ENCODE measurements around the gene NPM1. TPM values are rescaled to one million over a fixed set of nuclear protein-coding genes. Genes with fewer than 3 reads are reported as not detected.

Gene NPM1
- total and polyA plus RNA-seq, 12 donors, result 376 to 1,874 (median 682) TPM

DNA sequence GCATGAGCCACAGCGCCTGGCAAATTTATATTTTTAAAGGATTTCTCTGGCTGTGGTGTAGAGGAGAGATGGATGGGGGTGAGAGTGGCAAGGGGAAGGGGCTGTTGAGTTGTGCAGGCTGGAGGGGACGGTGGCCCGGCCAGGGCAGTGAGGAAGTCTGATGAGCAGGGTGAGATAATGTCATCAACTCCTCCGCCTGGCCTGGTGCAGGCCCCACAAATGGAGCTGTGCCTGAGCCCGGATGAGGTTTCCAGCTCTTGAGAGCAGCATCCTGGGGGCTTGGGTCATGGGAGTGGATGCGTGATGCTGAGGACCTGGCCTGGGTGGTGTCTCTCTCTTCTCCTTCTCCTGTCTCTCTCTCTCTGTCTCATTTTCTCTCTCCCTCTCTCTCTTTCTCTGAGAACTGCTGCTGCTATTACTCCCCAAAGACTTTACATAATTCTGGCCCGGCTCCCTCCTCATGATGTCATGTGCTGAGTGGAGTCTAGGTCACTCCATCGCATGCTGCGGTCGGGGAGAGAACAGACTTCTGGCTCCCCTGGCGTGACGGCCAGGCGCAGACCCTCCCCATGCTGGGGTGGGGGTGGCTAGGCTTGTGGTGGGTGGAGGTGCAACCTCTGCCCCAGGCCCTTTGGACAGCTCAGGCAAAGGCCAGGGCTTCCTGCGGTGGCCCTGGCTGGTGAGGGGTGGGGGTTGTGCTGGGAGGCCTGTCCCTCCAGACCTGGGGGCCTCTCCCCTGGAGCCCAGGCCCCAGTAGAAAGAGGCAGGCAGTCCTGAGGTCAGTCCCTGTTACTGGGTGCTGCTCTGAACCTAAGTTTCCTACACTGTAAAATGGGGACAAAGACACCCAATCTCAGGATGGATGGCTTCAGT, 58.2 kb downstream of the NPM1 start:
- H3K36me3 ChIP-seq (replicated peaks in 1 of 2), result no peaks in the 10 kb centered on the region
- WGBS, 4 donors, result 75 to 79% (median 76%) methylated on average over 12 to 14 of the region's 14 CpGs
- no peak overlapping the region for H3K27ac ChIP-seq
- no peaks in the 10 kb centered on the region for H3K4me1 ChIP-seq (replicated peaks in 1 of 2)
- no peak for TF ChIP-seq POLR2A (IDR thresholded peaks at IDR 0.05)
- peak in 2 of 7 donors; percentile 19 to 59 for DNase-seq
- no peak overlapping the region for H3K4me3 ChIP-seq
- no peaks in the 10 kb centered on the region for H3K9me3 ChIP-seq (replicated peaks in 1 of 3)
- H3K27me3 ChIP-seq, result no peaks in the 10 kb centered on the region
- intact Hi-C loops (cut with DNase I), result no loop called here

DNA sequence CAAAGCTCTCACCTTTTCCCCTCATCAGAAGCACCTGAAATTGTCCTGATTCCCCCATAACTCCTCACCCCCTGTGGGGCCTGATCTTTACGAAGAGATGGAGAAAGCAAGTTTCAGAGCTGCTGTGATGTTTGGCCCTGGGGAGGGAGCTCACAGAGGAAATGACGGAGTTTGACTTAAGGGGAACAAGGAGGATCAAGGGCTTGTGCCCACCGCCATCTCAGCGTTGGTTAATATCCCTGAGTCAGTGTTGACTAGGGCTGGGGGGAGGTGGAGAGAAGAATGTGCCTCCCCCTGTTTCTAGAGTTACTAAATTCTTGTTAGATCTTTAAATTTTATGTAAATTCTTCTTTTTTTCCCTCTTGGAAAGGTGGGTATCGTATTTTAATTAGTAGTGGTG, 59.6 kb downstream of the NPM1 start:
- no peak for DNase-seq
- Histone ChIP-seq H3K27me3 (no peaks in the 10 kb centered on the region), H3K9me3 (replicated peaks in 1 of 3) (no peaks in the 10 kb centered on the region), H3K4me3 (no peak overlapping the region), H3K27ac (no peak overlapping the region), H3K4me1 (replicated peaks in 1 of 2) (peaks cover 0 to 4% of the 10 kb centered on the region in 2 donors), H3K36me3 (replicated peaks in 1 of 2) (no peaks in the 10 kb centered on the region)
- WGBS, 4 donors, result 81 to 93% (median 88%) methylated on average over 5 of the region's 5 CpGs
- intact Hi-C loops (cut with DNase I), result no loop called here
- TF ChIP-seq, protein P1, sequence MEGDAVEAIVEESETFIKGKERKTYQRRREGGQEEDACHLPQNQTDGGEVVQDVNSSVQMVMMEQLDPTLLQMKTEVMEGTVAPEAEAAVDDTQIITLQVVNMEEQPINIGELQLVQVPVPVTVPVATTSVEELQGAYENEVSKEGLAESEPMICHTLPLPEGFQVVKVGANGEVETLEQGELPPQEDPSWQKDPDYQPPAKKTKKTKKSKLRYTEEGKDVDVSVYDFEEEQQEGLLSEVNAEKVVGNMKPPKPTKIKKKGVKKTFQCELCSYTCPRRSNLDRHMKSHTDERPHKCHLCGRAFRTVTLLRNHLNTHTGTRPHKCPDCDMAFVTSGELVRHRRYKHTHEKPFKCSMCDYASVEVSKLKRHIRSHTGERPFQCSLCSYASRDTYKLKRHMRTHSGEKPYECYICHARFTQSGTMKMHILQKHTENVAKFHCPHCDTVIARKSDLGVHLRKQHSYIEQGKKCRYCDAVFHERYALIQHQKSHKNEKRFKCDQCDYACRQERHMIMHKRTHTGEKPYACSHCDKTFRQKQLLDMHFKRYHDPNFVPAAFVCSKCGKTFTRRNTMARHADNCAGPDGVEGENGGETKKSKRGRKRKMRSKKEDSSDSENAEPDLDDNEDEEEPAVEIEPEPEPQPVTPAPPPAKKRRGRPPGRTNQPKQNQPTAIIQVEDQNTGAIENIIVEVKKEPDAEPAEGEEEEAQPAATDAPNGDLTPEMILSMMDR (IDR thresholded peaks at IDR 0.05), result no peak
- TF ChIP-seq POLR2A (IDR thresholded peaks at IDR 0.05), result no peak

DNA sequence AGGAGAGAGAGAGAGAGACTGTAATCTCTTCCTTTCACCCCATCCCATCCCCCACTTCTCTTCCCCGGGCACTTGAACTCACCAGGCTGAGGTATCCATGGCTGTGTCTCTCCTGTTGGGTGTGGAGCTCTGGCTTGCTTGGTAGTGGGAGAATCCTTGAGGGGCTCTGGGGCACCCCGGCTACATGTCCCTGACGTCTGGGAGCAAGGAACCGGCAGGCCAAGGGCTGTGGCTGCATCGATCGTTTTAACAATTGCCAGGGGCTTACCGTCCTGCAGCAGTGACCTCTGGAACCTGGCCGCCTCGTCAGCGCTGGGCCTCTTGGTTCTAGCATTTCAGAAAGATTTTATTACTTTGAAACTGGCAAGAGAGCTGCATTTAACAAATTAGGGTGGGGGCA, 61.8 kb downstream of the NPM1 start:
- TF ChIP-seq, protein P1 (IDR thresholded peaks at IDR 0.05), result no peak
- TF ChIP-seq POLR2A (IDR thresholded peaks at IDR 0.05), result no peak
- Histone ChIP-seq H3K9me3 (replicated peaks in 1 of 3) (no peaks in the 10 kb centered on the region), H3K4me3 (no peak overlapping the region), H3K27me3 (no peaks in the 10 kb centered on the region), H3K4me1 (replicated peaks in 1 of 2) (peaks cover 0 to 4% of the 10 kb centered on the region in 2 donors), H3K36me3 (replicated peaks in 1 of 2) (no peaks in the 10 kb centered on the region), H3K27ac (no peak overlapping the region)
- 72 to 100% (median 88%) methylated on average over 1 to 10 of the region's 10 CpGs for WGBS, 4 donors
- DNase-seq, result no peak
- intact Hi-C loops (cut with DNase I), result no loop called here

DNA sequence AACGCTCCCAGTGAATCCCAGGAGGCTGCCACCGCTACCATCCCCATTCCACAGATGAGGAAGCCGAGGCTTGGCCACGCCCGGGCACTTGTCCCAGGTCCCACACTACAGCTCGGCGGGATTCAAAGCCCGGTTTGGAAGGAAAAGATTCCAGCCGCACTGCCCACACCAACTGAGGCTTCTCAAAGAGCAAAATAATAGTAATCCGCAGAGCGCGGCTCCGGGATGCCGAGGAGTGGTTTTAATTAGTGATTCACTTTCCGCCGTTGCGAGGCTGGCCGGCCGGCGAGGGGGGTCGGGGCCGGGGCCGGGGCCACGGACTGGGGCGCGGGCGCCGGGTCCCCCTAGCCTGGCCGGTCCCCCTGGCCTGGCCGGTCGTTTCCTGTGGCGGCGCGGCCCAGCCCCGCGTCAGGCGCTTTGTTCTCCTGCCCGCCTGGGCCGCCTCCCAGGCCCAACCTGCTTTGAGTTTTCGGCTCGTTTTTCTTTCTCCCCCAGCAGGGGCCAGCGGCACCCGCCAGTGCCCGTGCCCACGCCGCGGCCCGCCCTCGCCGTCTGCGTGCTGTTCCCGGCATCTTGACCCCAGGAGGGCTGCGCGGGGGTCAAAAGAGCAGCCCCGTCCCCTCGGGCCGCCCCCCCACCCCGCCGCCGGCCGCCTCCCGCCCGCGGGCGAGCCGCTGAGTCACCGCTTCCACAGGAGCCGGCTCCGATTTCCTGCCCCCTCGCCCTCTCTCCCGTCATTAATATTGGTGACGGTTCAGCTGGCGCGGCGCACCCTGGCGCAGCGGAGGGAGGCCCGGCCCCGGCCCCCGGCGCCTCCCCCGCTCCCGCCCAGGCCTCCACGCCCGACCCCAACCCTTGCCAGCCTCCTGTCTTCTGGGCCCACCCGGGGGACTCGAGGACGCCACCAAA, 63.0 kb downstream of the NPM1 start:
- H3K4me1 ChIP-seq (replicated peaks in 1 of 2), result peaks cover 0 to 4% of the 10 kb centered on the region in 2 donors

More for the DNA sequence above, 63.0 kb downstream of the NPM1 start:
- Histone ChIP-seq H3K27me3 (no peaks in the 10 kb centered on the region), H3K4me3 (peak overlapping the region in 2 of 4 donors; percentile 27 to 68), H3K36me3 (replicated peaks in 1 of 2) (no peaks in the 10 kb centered on the region), H3K9me3 (replicated peaks in 1 of 3) (no peaks in the 10 kb centered on the region), H3K27ac (peak overlapping the region in 3 of 5 donors; percentile 55 to 84 (median 68))
- intact Hi-C loops (cut with DNase I), result no loop called here
- TF ChIP-seq, protein P1 (IDR thresholded peaks at IDR 0.05), result no peak
- no peak for TF ChIP-seq POLR2A (IDR thresholded peaks at IDR 0.05)
- DNase-seq, result peak; percentile 59 to 83 (median 69)
- WGBS, 4 donors, result 16 to 72% (median 22%) methylated on average over 18 to 88 of the region's 88 CpGs
